HG03558 (cell line): ENCODE results near the gene STX3.
"Not testable (repeated sequence)": the region's sequence is repeated elsewhere in the genome, so short reads cannot be mapped to it uniquely, and the experiment has no call there.

ENCODE experiments used
- ATAC-seq: cut with Tn5 transposase; IDR thresholded peaks from one replicate; pipeline ENCODE4 v1.9.1; 2021; ENCODE audit warnings: moderate number of reproducible peaks; ENCODE audit not compliant: unreplicated experiment; ENCODE audit errors: extremely low read depth

The STX3 gene

GRCh38 chr11:59785818-59786217 is 30.6 kb downstream of the STX3 start:
- ATAC-seq, result no peak

DNA sequence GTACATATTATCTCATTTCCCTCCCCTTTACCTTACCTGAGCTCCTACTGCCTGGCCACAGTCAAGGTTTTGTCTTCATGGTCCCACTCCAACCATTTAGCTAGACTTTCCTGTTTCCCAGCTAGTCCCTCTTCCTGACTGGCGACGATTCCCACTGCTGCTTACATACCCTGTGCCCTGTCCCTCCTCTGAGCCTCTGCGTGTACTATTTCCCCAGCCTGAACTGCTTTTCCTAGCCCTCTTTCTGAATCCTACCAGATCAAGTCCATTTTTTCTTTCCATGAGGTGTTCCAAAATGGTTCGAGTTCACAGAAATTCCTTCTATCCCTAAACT is 32.0 kb downstream of the STX3 start:
- no peak for ATAC-seq

GRCh38 chr11:59787816-59788215 is 32.6 kb downstream of the STX3 start:
- no peak for ATAC-seq

- no peak for ATAC-seq
Observed at GRCh38 chr11:59791639-59792038, 36.5 kb downstream of the STX3 start.

DNA sequence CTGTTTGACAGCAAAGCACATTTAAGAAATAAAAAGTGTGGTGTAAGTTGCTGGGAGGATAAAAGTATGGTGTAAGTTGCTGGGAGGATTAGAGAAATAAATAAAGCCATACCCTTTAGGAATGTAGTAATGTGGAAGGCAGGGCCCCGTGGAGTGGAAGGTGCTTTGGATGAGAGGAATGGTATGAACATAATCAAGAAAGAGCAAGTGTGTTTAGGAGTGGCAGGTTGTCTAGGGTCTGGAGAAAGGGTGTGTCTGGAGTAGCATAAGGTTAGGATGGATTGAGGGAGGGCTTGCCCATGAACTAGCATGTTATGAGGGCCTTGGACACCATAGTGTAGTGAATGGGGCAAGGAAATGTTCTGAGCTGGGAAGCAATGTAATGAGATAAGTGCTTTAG is 37.3 kb downstream of the STX3 start:
- ATAC-seq, result no peak

GRCh38 chr11:59794417-59794816 is 39.2 kb downstream of the STX3 start:
- ATAC-seq, result no peak

- ATAC-seq, result no peak
Observed at GRCh38 chr11:59800390-59801025, 45.3 kb downstream of the STX3 start.

- no peak for ATAC-seq
Observed at GRCh38 chr11:59801160-59801706, 46.1 kb downstream of the STX3 start.

DNA sequence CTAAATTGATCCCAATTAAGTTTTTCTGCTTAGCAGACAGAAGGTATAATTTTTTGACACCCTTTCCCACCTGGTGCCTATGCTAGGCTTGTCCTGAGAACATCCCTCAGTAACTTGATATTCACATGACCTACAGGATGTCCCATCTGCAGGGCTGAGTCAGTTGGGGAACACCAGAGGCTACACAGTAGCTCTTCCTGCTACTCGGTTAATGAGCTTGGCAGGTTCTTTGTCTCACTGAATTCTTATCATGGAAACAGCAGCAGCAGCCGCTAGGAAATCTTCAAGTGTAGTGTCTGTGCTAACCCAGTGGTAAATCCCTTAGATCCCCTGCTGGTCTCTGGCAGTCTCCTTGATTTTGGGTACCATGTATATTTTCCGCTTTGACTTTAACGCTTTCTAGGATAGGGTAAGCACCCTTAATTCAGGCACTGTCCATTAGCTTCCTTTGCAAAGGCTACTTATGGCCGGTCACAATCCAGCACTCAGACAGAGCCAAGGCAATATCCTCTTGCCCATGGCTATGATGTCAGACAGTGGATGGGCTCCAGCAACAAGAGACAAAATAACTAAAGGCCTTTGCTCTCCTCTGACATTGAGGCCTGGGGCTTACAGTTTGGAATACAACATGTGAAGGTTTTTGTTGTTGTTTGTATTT is 46.9 kb downstream of the STX3 start:
- ATAC-seq, result no peak

- ATAC-seq, result no peak
Observed at GRCh38 chr11:59802639-59803176, 47.5 kb downstream of the STX3 start.

GRCh38 chr11:59804061-59804460 is 48.9 kb downstream of the STX3 start:
- no peak for ATAC-seq

GRCh38 chr11:59807047-59807610 is 52.0 kb downstream of the STX3 start:
- no peak for ATAC-seq

- ATAC-seq, result peak; percentile 84
Observed at GRCh38 chr11:59810189-59810910, 55.2 kb downstream of the STX3 start, which contains the start of gene MRPL16. Gene MRPL16 (minus strand): TSS chr11:59810778. CDS start chr11:59810658, 120 bp downstream.

- no peak for ATAC-seq
Observed at GRCh38 chr11:59810911-59811259, 55.7 kb downstream of the STX3 start.

GRCh38 chr11:59812220-59812619 is 57.0 kb downstream of the STX3 start:
- ATAC-seq, result no peak

GRCh38 chr11:59813364-59813763 is 58.2 kb downstream of the STX3 start:
- ATAC-seq, result no peak

DNA sequence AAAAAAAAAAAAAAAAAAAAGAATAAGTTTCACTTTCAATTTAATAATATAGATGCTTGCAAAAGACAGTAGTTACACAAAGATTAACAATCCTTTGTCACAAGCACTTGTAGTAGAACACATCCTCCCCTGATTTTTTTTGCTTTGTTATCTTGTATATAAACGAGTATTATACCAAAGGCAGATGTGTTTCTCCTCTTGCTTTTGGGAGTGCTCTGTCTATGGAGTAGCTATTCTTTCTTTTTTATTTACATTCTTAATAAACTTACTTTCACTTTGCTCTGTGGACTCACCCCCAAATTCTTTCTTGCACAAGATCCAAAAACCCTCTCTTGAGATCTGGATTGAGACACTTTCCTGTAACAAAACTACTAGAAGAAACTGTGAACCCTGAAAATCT is 58.8 kb downstream of the STX3 start:
- ATAC-seq, result no peak

DNA sequence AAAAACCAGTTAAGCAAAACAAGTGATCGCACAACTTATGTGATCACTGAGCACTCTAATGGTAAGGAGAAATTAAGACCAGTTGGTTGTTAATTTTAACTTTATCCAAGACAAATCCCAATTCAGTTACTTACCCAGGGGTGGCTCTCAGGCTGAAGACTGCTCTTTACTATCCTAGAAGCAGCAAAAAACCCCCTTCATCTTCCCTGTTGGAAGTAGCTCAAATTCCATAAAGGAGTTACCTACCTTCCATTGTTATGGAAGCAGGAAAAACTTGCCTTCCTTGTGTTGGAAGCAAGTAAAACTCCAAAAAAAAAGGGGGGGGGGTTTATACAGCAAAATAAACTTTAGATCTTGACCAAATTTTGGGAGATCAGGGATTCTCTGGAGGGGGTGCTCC is 60.6 kb downstream of the STX3 start:
- ATAC-seq, result no peak

DNA sequence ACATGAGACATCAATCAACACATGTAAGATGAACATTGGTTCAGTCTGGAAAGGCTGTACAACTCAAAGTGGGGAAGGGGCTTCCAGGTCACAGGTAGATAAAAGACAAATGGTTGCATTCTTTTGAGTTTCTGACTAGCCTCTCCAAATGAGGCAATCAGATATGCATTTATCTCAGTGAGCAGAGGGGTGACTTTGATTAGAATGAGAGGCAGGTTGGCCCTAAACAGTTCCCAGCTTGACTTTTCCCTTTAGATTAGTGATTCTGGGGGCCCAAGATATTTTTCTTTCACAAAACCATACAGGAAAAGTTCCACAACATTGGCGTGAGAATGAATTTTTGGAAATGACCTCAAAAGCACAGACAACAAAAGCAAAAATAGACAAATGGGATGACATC is 61.3 kb downstream of the STX3 start:
- ATAC-seq, result not testable (repeated sequence)

DNA sequence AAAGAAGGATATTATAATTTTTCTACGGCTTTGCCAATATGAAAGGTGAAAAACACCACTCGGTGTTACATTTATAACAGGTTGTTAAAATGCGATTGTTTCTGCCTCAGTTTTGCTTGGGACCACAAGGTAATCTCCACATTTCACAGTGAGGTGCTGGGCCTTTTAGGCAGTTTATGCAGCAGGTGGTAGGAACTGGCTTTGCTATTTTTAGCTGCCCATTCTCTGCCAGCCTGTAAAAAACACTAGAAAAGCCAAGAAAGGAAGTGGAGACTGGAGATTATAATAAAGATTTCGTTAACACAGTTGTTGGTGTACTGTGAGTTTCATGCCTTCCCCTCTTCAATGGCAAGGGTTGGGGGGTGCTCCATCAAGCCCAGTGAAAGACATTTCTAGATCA is 63.4 kb downstream of the STX3 start:
- ATAC-seq, result no peak
